Measurements from ENCODE around the gene IL32.

DNA sequence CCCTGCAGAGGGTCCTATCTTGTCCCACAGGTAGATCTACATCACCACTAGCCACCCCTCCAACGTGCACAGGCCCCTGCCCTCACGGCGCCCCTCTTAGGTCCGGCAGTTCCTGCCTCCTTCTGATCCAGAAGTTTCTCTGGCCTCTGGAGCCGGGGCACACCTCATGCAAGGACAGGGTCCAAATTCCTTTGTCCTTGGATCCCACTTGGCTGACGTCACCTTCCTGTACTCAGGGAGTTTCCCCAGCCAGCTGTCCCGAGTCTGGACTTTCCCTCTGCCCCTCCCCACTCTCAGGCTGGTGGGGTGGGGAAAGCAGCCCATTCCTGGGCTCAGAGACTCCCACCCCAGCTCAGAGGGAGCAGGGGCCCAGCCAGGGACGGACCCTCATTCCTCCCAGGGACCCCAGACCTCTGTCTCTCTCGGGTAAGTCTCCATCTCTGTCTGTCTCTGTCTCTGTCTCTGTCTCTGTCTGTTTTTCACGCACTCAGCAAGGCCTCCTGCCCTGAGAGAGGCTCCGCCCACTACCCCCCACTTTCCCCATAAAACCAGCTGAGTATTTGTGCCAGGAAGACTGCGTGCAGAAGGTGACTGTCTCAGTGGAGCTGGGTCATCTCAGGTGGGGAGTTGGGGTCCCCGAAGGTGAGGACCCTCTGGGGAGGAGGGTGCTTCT lies at the start of gene IL32:
- no peak for TF ChIP-seq FOXP2 (optimal IDR thresholded peaks at IDR 0.05; ENCODE audit: borderline replicate concordance, extremely low read depth, extremely low read length, insufficient read depth)
- TF ChIP-seq POLR2AphosphoS5 (IDR thresholded peaks at IDR 0.05; ENCODE audit: low read depth, low read length) = no peak
- TF ChIP-seq TAF1 (IDR thresholded peaks at IDR 0.05; ENCODE audit: borderline replicate concordance, insufficient read depth, low read length) = no peak

Measured in PFSK-1 (cell line).